Neural cell (in vitro differentiated cells): ENCODE measurements around the gene RABGEF1. TPM values are rescaled to one million over a fixed set of nuclear protein-coding genes. Genes with fewer than 3 reads are reported as not detected.
"Not testable (repeated sequence)": the region's sequence is repeated elsewhere in the genome, so short reads cannot be mapped to it uniquely, and the experiment has no call there.

Experiments
- H2AFZ ChIP-seq: fragments of 200-600, 300-800 bp; sonication (generic), shearing (Covaris generic); 2 replicates; pipeline ENCODE4 v1.6.0; 2014; ENCODE audit warnings: low read depth, mild to moderate bottlenecking, antibody characterized with exemption, low read length, moderate library complexity
- H3F3A ChIP-seq: fragments of 200-600 bp; shearing (Covaris generic); 2 replicates; pipeline ENCODE4 v1.6.1; 2016; ENCODE audit warnings: mild to moderate bottlenecking, moderate library complexity, mixed read lengths, antibody characterized with exemption, low read length; ENCODE audit not compliant: insufficient read depth, poor library complexity, severe bottlenecking
- H3K27ac ChIP-seq: fragments of 200-600, 300-800 bp; sonication (generic), shearing (Covaris generic); 2 replicates; pipeline ENCODE4 v1.5.1; 2014; ENCODE audit warnings: mild to moderate bottlenecking, low read length, moderate library complexity
- H3K27me3 ChIP-seq: fragments of 300-800, 200-600 bp; sonication (generic), shearing (Covaris generic); 2 replicates; pipeline ENCODE4 v1.6.0; 2014; ENCODE audit warnings: mild to moderate bottlenecking, low read depth, low read length, moderate library complexity; ENCODE audit not compliant: insufficient read depth
- H3K36me3 ChIP-seq: fragments of 300-800, 200-600 bp; sonication (generic), shearing (Covaris generic); 2 replicates; pipeline ENCODE4 v1.5.1; 2014; ENCODE audit warnings: mild to moderate bottlenecking, antibody characterized with exemption, low read length, moderate library complexity; ENCODE audit not compliant: insufficient read depth
- H3K4me2 ChIP-seq: fragments of 300-800, 200-600 bp; sonication (generic), shearing (Covaris generic); 2 replicates; pipeline ENCODE4 v1.6.0; 2014; ENCODE audit warnings: mild to moderate bottlenecking, low read length
- H3K4me3 ChIP-seq: fragments of 300-800, 200-600 bp; sonication (generic), shearing (Covaris generic); 2 replicates; pipeline ENCODE4 v1.5.1; 2014; ENCODE audit warnings: mild to moderate bottlenecking, low read length, moderate library complexity
- H3K79me2 ChIP-seq: fragments of 200-600 bp; shearing (Covaris generic); replicated peaks from 2 replicates; pipeline ENCODE4 v1.6.0; 2014; ENCODE audit warnings: mild to moderate bottlenecking, low read length, moderate library complexity; ENCODE audit not compliant: insufficient read depth
- H3K9ac ChIP-seq: fragments of 300-800, 200-600 bp; sonication (generic), shearing (Covaris generic); 2 replicates; pipeline ENCODE4 v1.6.1; 2016; ENCODE audit warnings: mild to moderate bottlenecking, low read length, mixed read lengths
- H3K9me2 ChIP-seq: fragments of 200-600 bp; shearing (Covaris generic); 2 replicates; pipeline ENCODE4 v1.6.1; 2016; ENCODE audit warnings: mild to moderate bottlenecking, low read length, mixed read lengths; ENCODE audit not compliant: insufficient read depth
- H3K9me3 ChIP-seq: fragments of 200-600, 300-800 bp; sonication (generic), shearing (Covaris generic); 2 replicates; pipeline ENCODE4 v1.6.1; 2016; ENCODE audit warnings: mild to moderate bottlenecking, mixed run types, low read length, moderate library complexity, mixed read lengths
- H4K20me1 ChIP-seq: fragments of 200-600 bp; shearing (Covaris generic); 2 replicates; pipeline ENCODE4 v1.6.1; 2016; ENCODE audit warnings: mild to moderate bottlenecking, mixed run types; ENCODE audit not compliant: insufficient read depth
- EZH2 ChIP-seq: fragments of 200-600, 300-800 bp; shearing (Covaris generic), sonication (generic); IDR thresholded peaks from 2 replicates; pipeline ENCODE4 v1.6.1; 2014; ENCODE audit warnings: antibody characterized with exemption, low read length, borderline replicate concordance, mild to moderate bottlenecking; ENCODE audit not compliant: insufficient read depth, poor library complexity, severe bottlenecking
- MXI1 ChIP-seq: fragments of 450-650 bp; conservative IDR thresholded peaks from 2 replicates; pipeline ENCODE4 v1.6.1; 2014; ENCODE audit warnings: antibody characterized with exemption, mild to moderate bottlenecking; ENCODE audit not compliant: poor library complexity, severe bottlenecking
- RAD21 ChIP-seq: fragments of 450-650 bp; conservative IDR thresholded peaks from 2 replicates; pipeline ENCODE4 v1.6.1; 2014; ENCODE audit warnings: antibody characterized with exemption, mild to moderate bottlenecking, moderate library complexity
- REST ChIP-seq: IDR thresholded peaks from 2 replicates; pipeline ENCODE4 v1.6.1; 2012; ENCODE audit warnings: borderline replicate concordance
- TAF1 ChIP-seq: IDR thresholded peaks from 2 replicates; pipeline ENCODE4 v1.6.1; 2012; ENCODE audit warnings: low read depth
- polyA plus RNA-seq: library from polyadenylated mRNA; depleted of rRNA; stranded (reverse); fragments of >200 nt; gene quantifications from 2 replicates; pipeline ENCODE4 v1.2.3, GENCODE V29; 2014

The RABGEF1 gene
- polyA plus RNA-seq, 1 donor from 2014 or later, result 34.8 TPM

- not testable (repeated sequence) for H3K4me2 ChIP-seq, H3K9ac ChIP-seq, H3K36me3 ChIP-seq, H3K9me3 ChIP-seq, H4K20me1 ChIP-seq, H3K27ac ChIP-seq, H2AFZ ChIP-seq, H3K79me2 ChIP-seq, H3K4me3 ChIP-seq, H3F3A ChIP-seq, H3K27me3 ChIP-seq, H3K9me2 ChIP-seq
These were observed 24.9 kb downstream of the RABGEF1 start for GRCh38 chr7:66765322-66766025.

GRCh38 chr7:66766041-66766440 lies 25.5 kb downstream of the RABGEF1 start:
- Histone ChIP-seq H3K4me3 (no peak overlapping the region), H3K36me3 (no peaks in the 10 kb centered on the region), H3K4me2 (no peak overlapping the region), H3K79me2 (peaks cover 6% of the 10 kb centered on the region), H3K9me3 (peaks cover 3% of the 10 kb centered on the region), H4K20me1 (no peaks in the 10 kb centered on the region), H3K27ac (no peak overlapping the region), H3K9me2 (no peaks in the 10 kb centered on the region), H3K9ac (no peak overlapping the region), H3F3A (no peaks in the 10 kb centered on the region), H2AFZ (no peak overlapping the region), H3K27me3 (no peaks in the 10 kb centered on the region)
- no peak for TF ChIP-seq EZH2
- TF ChIP-seq REST, result no peak
- no peak for TF ChIP-seq TAF1
- no peak for TF ChIP-seq RAD21
- no peak for TF ChIP-seq MXI1

- H3K27ac ChIP-seq, H3F3A ChIP-seq, H3K27me3 ChIP-seq, H4K20me1 ChIP-seq, H3K9me2 ChIP-seq, H3K4me2 ChIP-seq, H3K9me3 ChIP-seq, H3K36me3 ChIP-seq, H3K9ac ChIP-seq, H2AFZ ChIP-seq, H3K79me2 ChIP-seq, H3K4me3 ChIP-seq: not testable (repeated sequence)
These were observed 27.0 kb downstream of the RABGEF1 start for GRCh38 chr7:66767486-66767885.
